Activated naive CD4-positive, alpha-beta T cell (primary cell): ENCODE data around the gene EPS8L1.

Experiments
- DNase-seq, 4 experiments: peaks; one replicate each; lab custom pipeline; 2025; lab: John Stamatoyannopoulos, UW

EPS8L1 gene

DNA sequence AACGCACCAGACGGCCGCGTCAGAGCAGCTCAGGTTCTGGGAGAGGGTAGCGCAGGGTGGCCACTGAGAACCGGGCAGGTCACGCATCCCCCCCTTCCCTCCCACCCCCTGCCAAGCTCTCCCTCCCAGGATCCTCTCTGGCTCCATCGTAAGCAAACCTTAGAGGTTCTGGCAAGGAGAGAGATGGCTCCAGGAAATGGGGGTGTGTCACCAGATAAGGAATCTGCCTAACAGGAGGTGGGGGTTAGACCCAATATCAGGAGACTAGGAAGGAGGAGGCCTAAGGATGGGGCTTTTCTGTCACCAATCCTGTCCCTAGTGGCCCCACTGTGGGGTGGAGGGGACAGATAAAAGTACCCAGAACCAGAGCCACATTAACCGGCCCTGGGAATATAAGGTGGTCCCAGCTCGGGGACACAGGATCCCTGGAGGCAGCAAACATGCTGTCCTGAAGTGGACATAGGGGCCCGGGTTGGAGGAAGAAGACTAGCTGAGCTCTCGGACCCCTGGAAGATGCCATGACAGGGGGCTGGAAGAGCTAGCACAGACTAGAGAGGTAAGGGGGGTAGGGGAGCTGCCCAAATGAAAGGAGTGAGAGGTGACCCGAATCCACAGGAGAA is 39.9 kb downstream of the EPS8L1 start:
- no peak for DNase-seq

DNA sequence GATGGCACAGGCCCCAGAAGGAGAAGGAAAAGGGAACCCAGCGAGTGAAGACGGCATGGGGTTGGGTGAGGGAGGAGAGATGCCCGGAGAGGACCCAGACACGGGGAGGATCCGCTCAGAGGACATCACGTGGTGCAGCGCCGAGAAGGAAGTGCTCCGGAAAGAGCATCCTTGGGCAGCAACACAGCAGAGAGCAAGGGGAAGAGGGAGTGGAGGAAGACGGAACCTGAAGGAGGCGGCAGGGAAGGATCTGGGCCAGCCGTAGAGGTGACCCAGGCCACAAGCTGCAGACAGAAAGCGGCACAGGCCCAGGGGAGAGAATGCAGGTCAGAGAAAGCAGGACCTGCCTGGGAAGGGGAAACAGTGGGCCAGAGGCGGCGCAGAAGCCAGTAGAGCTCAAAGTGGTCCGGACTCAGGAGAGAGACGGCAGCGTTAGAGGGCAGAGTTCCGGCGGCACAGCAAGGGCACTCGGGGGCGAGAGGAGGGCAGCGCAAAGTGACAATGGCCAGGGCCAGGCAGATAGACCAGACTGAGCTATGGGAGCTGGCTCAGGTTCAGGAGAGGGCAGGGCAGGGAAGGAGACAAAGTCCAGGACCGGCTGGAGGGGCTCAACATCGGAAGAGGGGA is 40.7 kb downstream of the EPS8L1 start:
- peak in 2 of 4 experiments; percentile 8 to 14 for DNase-seq

DNA sequence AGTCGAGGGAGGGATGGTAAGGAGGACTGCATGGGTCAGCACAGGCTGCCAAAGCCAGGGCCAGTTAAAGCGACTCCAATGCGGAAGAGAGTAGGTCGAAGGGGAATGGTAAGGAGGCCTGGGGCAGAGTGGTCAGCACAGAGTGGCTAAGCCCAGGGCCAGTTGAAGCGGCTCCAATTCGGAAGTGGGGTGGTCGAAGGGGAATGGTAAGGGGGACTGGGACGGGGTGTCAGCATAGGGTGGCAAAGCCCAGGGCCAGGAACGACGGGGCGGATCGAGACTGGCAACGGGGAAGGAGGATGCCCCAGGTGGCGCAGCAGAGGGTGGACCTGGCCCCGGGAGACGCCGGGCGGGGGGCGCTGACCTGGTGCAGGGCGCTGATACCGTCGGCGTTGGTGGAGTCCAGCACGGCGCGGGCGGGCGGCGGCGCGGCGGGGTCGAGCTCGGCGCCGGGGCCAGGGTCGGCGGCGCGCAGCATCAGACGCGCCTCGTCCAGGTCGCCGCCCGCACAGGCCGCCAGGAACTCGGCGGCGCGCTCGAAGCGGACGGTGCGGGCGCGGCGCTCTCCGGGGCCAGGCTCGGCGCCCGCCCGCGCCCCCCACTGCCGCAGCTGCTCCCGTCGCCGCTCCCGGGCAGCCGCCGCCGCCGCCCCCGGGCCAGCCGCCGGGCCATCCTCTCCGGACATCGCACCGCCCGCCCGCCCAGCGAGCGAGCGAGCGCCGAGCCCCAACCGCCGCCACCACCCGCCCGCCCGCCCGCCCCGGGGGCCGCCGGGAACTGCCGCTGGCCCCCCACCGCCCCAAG is 41.4 kb downstream of the EPS8L1 start, which contains the start of gene PPP1R12C:
Gene PPP1R12C, minus strand, starts transcription at position 779 of the 804 bp plus-strand sequence. Its CDS starts 94 bp downstream, at position 685.
- no peak for DNase-seq

DNA sequence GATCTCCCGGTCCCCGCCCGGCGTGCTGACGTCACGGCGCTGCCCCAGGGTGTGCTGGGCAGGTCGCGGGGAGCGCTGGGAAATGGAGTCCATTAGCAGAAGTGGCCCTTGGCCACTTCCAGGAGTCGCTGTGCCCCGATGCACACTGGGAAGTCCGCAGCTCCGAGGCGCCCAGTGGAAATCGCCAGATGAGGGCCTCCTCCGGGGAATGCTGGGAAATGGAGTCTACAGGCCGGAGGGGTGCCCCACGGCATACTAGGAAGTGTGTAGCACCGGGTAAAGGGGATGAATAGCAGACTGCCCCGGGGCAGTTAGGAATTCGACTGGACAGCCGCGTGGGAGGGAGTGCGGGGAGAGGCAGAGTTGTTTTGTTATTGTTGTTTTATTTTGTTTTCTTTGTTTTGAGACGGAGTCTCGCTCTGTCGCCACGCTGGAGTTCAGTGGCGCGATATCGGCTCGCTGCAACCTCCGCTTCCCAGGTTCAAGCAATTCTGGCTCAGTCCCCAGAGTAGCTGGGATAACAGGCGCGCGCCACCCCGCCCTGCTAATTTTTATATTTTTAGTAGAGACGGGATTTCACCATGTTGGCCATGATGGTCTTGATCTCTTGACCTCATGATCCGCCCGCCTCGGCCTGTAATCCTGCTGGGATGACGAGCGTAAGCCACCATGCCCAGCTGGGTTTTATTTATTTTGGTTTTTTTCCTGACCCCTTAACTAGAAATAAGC is 42.2 kb downstream of the EPS8L1 start:
- peak; percentile 87 to 94 (median 89) for DNase-seq

DNA sequence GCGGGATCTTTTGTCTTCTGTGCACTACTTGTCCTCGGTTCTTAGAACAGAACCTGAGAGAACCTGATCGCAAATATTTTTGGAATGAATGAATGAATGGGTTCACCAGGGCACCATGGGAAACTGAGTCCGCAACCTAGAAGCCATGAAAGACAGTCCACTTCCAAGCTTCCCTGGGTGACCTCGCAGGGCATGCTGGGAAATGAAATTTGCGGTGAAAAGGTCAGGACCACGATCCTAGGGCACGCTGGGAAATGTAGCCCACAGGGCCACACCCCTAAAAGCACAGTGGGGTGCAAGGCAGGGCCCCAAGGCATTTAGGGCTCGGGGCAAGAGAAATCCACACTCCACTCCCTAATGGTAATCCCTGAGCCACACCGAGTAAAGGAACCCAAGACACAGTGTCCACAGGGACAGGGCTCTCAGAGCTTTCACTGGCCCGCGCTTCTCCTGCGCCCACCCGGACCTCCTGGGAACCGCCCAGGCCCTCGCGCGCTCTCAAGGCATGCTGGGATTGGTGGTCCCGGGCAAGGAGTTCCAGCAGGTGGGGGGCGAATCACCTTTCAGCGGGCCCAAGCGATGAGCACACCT is 42.8 kb downstream of the EPS8L1 start:
- no peak for DNase-seq

DNA sequence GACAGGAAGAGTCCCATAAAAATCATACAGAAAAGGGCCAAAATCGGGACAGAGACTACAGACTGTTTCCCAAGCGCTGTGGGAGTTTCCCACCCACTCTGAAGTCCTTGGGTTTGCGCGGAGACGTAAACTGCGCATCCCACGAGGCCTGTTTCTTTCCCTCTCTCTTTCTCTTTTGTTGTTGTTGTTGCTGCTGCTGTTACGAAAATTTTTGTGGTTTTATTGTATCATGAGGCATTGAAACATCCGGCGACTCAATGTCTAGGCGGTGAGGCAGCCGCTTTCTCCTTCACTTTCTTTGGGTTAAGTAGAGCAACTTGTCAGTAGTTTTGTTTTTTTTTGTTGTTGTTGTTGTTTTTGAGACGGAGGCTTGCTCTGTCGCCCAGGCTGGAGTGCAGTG is 43.4 kb downstream of the EPS8L1 start:
- no peak for DNase-seq

DNA sequence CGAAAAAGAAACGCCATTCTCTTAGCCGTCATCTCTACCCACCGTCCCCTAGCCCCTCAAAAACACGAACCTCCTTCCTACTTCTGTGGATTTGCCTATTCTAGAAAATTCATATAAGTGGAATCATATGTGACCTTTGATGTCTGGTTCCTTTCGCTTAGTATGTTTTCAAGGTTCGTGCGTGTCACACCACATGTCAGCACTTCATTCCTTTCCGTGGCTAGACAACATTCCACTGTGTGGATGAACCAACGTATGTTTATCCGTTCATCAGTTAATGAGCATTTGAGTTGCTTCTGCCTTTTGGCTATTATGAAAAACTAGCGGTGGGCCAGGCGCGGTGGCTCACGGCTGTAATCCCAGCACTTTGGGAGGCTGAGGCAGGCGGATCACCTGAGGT is 55.8 kb downstream of the EPS8L1 start:
- no peak for DNase-seq

DNA sequence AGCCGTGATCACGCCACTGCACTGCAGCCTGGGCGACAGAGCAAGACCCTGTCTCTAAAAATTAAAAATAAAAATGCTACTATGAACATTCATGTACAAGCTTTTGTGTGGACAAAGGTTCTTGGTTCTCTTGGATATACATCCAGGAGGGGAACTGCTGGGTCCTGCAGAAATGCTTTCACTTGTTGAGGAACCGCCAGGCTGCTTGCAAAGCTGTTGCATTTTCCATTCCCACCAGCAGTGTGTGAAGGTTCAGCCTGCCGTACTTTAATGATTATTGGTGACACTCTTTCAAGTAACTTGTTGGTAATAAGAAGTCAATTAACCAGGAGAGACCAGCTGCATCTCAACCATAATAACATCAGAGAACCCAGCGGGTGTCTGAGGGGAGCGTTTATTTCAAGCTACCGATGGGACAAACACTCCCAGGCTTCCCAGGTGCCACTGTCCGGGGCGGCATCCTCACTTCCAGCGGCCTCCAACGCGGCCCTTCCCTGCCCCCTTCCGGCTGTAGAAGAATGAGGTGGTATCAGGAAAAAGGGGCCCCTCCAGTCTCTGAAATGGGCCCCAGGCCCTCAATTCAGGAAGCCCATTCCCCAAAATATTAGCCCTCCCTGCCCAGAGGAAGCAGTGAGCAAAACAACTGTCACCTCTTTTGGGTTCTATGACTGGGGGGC is 56.9 kb downstream of the EPS8L1 start:
- no peak for DNase-seq

DNA sequence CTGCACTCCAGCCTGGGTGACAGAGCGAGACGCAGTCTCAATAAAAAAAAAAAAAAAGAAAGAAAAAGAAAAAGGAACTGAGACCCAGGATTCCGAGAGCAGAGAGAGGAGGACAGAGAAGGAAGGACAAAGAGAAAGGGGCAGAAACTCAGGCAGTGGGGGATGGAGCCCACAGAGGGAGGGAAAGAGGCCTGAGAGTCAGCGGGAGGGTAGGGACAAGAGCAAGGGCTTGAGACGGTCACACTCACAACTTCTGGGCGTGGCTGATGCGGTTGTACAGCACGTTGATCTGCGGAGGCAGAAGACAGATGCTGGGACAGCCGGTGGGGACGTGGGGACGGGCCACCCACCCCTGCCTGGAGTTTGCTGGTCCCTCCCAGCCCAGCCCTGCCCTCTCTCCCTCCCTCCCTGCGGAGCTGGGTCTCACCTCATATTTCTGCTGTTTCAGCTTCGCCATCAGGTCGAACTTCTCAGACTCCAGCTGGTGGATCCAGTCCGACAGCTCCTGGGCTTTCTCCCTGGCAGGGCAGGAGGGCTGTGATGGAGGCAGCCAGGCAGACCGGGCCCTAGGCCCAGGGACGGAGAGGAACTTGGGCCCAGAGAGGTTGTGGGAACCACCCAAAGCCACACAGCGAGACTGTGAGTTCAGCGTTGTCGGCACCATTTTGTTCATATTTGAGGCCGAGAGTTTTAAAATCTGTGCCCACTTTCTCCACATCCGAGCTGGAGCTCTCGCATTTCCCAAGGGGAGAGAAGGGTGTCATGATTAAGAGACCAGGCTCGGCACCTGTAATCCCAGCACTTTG is 58.2 kb downstream of the EPS8L1 start:
- no peak for DNase-seq

DNA sequence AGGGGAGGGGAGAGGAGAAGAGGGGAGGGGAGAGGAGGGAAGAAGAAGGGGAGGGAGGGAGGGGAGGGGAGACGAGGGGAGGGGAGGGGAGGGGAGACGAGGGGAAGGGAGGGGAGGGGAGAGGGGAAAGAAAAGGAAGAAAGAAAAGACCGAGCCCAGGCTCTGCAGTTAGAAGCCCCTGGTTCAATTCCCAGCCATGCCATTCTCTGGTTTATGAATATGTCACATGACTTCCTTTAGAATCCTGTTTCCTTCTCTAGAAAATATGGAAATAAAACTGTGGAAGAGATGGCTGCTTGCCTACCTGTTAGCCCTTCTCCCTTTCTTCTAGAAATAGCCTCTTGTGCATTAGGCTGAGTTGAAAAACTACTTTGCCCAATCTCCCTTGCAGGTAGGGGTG is 59.1 kb downstream of the EPS8L1 start:
- no peak for DNase-seq

DNA sequence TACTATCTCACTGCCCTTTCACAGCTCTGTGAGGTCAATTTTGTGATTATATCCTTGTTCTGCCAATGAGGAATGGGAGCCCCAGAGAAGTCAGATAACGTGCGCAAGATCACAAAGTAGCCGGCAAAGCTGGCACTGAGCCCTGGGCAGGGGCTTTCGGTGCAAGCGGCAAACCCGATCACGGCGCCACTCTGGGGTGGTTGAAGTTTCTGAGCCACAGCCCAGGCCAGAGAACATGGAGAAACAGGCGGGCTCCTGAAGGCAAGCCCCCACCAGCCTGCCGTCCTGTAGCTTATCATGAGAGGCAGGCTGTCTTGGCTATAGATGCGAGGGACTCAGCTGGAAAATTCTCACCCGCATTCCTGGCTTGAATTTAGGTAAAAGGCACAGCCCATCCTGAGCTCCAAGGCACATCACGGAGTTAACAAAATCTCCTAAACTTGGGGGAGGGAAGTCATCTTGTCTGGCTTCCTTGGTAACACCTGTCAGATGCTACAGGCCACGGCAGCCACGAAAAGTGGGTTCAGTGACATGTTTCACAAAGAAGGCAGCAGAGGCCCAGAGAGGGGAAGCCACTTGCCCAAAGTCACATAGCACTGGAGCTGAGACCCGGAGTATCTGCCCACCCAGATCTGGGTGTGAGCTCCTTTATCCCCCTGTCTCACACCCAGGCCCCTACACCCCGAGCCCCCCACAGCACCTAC is 60.9 kb downstream of the EPS8L1 start:
- DNase-seq, result no peak
